ENCODE data around the gene AFF3. TPM values are rescaled to one million over a fixed set of nuclear protein-coding genes. Genes with fewer than 3 reads are reported as not detected.

AFF3 gene
- total RNA-seq, 1 donor from 2014 or later, result 25.6 TPM

- no peak for DNase-seq (ENCODE audit: low spot score)
Observed at GRCh38 chr2:99701503-99701902, 440.9 kb downstream of the AFF3 start.

DNA sequence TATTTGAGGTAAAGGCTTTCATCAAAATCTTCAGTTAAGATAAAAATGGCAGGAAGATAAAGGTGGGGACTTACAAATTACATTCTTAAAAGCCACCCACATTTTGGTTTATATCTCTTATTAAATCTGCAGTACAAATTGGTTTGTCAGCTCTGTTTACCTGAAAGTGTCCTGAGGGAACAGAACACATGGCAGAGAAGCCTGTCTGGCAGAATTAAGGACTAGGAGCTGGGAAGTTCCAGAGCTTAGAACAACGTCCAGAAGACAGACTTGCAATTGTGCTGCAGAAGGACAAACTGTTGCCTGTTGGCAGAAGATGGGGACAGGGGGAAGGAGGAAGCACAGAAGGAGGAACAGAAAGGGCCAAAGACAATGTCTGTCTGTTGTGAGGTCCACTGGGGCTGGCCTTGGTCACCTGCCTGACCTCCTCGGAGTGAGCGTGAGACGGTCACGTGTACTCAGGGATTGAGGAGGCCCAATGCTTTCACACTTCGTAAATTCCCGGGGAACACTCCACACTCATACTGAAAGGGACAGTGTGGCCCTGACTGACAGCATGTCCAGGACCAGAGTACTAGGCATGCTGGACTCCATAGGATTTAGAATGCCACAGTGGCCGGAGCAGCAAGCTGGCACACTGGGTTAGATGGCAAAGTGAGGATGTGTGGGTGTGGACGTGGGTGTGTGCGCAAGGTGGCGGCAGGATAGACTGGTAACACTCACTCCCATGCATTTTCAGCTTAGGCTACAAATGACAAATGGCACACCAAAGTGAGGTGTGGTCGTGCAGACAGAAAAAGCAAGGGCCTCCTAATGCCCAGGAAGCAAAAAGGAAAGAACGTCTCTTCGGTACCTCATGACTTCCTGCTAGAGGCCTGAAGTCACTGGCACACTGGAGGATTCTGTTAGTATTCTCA is 441.6 kb downstream of the AFF3 start:
- no peak for DNase-seq (ENCODE audit: low spot score)

DNA sequence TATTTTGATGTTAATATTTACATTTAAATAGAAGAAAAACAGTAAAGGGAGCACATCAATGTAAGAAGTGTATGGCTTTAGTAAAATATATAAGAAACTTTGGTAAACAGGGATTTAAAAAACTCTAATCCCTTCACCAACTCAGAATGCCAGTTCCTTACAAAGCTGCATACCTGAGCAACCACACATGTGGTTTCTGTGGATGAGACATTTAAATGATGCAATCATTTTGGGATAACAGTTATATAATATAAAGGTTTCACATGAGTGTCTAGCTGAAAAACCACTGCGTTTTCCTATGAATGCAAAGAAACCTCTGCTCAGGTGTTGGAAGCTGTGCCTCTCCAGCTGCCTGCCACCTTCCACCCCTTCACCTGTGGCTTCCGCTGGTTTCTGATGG is 443.5 kb downstream of the AFF3 start:
- DNase-seq (ENCODE audit: low spot score), result no peak

DNA sequence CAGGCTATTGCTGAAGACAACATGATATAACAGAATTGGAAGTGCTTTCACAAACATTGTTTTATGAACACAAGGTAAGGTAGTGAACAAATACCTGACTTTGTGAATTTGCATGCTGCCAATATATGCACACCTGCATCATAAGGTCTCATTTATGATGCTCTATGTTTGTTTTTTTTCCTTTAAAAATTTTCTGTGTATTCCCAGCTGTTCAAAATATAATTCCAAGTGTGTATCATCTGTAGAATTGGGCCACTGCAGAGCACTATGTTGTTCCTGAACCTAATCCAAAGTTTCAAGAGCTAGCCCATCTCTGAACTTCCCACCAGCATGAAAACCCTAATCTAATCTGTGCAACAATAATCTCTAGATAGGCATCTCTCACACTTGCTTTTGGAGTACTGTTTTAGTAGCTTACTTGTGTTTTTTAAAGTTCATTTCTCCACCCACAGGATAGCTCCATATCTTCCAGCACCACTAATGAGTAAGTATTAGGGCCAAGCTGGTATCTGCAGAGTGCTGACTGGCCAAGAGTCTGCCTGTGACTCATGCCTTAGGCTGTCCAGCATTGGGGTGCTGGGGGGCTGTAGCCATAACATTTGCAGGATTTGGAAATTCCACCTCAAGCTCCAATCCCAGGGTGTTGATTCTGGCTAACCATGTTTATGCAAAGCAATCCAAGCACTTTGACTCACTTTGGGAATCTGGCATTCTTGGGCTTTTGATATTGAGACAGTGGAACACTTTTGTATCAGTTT is 444.4 kb downstream of the AFF3 start:
- no peak for DNase-seq (ENCODE audit: low spot score)

DNA sequence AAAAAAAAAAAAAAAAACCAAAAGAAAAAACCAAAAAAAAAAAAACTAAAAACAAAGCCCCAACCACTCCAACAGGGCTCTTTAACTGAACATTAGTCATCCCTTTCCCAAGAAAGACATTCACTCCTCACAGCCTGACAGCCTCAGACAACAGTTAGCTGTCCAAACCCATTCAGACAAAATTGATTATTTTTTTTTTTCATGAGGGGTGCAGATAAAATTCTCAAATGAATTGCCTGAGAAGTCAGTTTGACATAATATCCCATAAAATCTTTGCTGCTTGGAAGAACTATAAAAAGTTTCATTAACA is 446.5 kb downstream of the AFF3 start:
- DNase-seq (ENCODE audit: low spot score), result no peak

DNA sequence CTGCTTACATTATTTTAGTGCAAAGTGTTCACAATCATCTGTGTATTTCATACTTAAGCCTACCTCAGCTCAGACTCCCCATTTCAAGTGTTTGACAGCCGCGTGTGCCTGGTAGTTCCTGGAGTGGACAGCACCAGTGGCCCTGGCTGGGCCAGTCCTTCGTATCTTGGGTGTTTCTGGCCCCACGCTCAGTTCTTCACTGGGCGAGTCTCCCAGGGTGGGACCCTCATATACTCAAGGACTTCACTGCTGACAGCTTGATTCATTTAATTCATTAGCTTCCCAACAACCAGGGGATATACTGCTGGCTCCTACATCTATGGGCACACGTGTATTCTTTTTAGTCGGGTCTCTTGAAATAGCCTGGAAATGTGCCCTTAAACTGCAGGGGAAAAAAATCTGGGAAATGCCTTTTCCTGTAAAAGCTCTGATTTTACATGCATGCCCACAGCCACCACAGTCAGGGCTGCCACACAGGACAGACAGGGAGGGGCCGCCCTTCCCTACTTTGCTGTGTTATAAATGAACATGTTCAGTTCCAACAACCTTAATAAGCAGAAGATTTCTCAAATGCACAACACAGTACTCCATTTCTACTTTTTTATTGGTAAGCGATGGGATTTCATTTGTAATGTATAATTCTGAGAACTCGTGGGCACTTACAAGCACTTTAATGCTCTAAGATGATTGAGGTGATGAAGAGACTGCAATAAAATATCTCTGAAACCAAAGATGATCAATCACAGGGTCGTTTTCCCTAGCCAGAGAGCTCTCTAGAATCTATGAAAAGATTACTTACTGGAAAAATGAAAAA is 447.1 kb downstream of the AFF3 start:
- DNase-seq (ENCODE audit: low spot score), result no peak

- DNase-seq (ENCODE audit: low spot score), result no peak
Observed at GRCh38 chr2:99694331-99694730, 448.1 kb downstream of the AFF3 start.

- DNase-seq (ENCODE audit: low spot score), result no peak
Observed at GRCh38 chr2:99692785-99693184, 449.6 kb downstream of the AFF3 start.

GRCh38 chr2:99691926-99692325 is 450.5 kb downstream of the AFF3 start:
- DNase-seq (ENCODE audit: low spot score), result no peak

DNA sequence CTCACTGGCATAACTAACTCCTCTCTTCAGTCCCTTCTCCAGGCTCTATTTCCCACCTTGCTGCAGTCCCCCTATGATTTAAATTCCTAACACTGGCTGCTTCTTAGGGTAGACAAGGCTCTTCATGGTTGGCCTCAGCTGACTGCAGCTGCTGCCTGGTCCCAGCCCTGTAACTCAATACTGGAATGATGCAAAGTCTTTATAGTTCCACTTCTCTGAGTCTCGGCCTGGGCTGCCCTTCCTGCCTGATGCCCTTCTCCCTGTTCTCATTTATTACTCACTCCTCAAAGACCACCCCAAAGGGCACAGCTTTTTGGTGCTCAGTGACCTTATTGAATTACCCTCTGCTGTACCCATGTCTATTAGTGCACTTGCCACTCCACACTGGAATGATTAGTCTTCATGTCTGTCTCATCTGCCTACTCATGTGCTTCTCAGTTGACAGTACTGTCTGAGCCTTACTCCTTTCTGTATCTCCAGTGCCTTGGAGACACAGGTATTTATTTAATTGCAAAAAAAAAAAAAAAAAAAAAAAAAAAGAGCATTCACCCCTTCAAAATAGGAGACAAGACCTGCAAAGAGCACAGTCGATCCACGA is 453.1 kb downstream of the AFF3 start:
- no peak for DNase-seq (ENCODE audit: low spot score)

GRCh38 chr2:99688699-99689098 is 453.7 kb downstream of the AFF3 start:
- no peak for DNase-seq (ENCODE audit: low spot score)

DNA sequence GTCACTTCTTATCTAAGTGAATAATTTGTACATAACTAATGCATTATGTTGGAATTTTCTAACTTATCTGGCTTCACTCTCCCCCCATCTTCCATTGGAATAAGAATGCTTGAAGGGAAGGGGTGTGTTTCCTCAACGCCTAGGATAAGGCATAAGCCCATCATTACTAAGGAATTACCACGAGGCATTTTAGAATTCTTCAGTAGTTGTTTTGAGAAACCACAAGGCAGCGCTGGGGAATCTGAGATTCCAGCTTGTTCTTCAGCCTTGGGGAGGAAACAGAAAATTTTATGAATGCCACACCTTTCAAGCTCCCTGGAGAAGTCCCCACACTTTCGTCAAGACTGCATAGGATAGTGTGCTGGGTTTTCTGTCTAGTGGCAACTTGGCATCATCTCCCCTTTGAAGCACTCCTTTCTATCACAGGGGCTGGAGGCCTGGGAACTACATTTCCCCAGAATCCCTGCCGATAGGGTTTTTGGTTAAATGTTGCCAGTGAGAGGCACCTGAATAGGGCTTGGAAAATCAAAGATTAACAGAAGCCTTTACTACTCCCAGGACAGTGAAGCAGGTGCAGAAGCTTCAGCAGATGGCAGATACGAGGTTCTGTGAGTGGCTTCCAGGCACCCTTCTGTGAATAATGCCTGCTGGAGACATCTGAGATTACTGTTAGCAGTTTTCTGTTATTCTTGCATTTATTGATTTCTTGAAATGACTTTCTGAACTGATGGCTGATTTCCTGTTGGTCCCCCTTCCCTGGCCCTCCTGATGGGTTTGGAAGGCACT is 459.9 kb downstream of the AFF3 start:
- no peak for DNase-seq (ENCODE audit: low spot score)

GRCh38 chr2:99680946-99681345 is 461.4 kb downstream of the AFF3 start:
- no peak for DNase-seq (ENCODE audit: low spot score)

- no peak for DNase-seq (ENCODE audit: low spot score)
Observed at GRCh38 chr2:99679518-99679917, 462.9 kb downstream of the AFF3 start.

DNA sequence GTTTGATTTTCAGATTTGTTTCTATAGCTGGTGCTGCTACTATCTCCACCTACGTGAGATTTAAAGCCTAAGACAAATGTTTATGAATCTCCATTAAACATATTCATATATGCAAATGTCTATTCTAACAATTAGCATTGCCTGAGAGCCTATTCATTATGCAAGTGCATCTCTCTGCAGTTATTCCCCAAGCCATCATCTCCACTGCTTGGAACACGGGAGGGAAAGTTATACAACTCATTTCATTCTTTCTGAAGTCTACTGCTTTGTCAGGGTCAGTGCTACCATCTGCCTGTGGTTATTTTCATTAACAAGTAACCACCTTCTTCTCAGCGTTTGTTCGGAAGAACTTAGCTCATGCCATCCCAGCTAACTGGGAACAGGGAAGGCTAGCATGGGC is 463.8 kb downstream of the AFF3 start:
- DNase-seq (ENCODE audit: low spot score), result no peak

- DNase-seq (ENCODE audit: low spot score), result no peak
Observed at GRCh38 chr2:99677814-99678213, 464.6 kb downstream of the AFF3 start.

DNA sequence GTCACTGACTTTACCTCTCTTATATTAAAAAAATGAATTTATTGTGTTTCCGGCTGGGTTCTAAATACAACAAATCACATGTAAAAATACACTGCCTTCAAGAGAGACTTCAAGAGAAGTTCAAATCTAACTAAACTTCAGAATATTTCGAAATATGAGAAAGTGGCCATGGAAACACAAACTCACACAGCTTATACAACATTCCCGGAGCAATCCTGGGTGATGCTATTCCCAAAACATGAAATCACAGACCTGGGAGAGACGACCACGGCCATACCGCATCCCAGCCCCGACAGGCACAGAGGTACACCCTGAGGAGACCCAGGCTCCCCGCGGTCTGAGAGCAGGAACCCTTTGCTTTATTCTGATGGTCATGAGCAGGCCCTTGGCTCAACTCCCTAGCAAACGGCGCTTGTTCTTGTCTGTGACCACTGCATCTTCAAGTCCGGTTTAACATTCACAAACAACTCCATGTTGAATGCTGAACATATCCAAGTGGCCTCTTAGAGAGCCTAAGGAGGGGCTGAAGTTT is 467.2 kb downstream of the AFF3 start:
- no peak for DNase-seq (ENCODE audit: low spot score)

GRCh38 chr2:99674090-99674489 is 468.3 kb downstream of the AFF3 start:
- no peak for DNase-seq (ENCODE audit: low spot score)

GRCh38 chr2:99672766-99673350 is 469.5 kb downstream of the AFF3 start:
- DNase-seq (ENCODE audit: low spot score), result no peak
